Measurements from ENCODE around the gene IFNA1.
"Not testable (repeated sequence)": the region's sequence is repeated elsewhere in the genome, so short reads cannot be mapped to it uniquely, and the experiment has no call there.

The IFNA1 gene

GRCh38 chr9:21414220-21414940 lies 25.9 kb upstream of the IFNA1 start:
- no peaks in the 10 kb centered on the region for H3K4me1 ChIP-seq (ENCODE audit: control insufficient read depth, insufficient read depth, low read length)
- H3K9ac ChIP-seq (ENCODE audit: low read length): no peak overlapping the region
- H3K9me3 ChIP-seq (ENCODE audit: control insufficient read depth, low read length): no peaks in the 10 kb centered on the region
- peaks cover 4% of the 10 kb centered on the region for H3K27me3 ChIP-seq (ENCODE audit: control insufficient read depth, insufficient read depth, low read length)
- no peak overlapping the region for H3K4me3 ChIP-seq (ENCODE audit: low read length)
- no peaks in the 10 kb centered on the region for H3K36me3 ChIP-seq (ENCODE audit: control insufficient read depth, insufficient read depth, low read length)

DNA sequence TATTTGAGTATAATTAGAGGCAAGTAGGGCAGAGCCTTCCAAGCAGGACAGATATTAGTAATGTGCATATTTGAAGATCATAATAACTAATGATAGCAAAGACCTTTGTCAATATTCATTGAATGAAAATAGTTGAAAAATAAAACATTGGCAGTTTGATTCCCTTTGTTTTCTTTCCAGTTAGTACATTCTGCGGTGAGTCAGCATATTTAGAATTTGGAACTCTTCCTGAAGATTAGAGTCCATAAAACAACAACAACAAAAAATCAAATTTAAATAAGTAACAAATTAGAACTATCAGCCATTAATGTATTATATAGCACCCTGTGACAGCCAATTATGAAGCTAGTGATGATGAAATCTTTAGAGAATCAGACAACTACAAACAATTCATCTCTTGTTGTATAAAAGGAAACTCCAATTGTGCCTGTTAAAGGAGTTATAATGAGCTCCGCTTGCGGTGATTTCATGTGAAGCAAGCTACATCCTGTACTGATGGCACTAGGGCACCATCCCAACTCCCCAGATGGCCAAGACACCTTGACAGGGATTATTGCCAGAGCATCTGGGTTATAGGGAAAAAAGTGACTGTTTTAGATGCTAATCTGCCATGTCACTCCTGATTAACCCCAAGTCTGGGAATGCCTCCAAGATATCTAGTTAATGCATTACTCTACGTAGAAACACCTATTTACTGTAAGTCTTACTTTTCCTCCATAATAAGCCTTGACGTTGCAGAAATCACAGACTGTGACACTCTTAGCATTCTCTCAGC lies 24.6 kb upstream of the IFNA1 start:
- no peaks in the 10 kb centered on the region for H3K27me3 ChIP-seq (ENCODE audit: control insufficient read depth, insufficient read depth, low read length)

DNA sequence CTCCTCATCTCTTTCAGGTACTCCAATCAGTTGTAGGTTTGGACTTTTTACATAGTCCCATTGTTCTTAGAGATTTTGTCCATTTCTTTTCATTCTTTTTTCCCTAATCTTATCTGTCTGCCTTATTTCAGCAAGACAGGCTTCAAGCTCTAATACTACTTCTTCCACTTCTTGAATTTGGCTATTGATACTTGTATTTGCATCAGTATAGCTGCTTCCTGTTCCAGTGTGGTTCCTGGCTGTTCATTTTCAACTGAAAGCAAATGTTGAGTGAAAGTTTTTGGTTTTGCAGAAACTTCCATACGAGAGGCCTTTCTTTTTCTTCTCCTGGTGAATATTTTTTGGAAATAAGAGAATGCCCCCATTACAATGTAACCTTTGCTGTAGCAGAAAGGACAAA lies 12.0 kb upstream of the IFNA1 start:
- Histone ChIP-seq H3K36me3 (ENCODE audit: control insufficient read depth, insufficient read depth, low read length) (no peaks in the 10 kb centered on the region), H3K27me3 (ENCODE audit: control insufficient read depth, insufficient read depth, low read length) (no peaks in the 10 kb centered on the region), H3K4me3 (ENCODE audit: low read length) (no peak overlapping the region), H3K9me3 (ENCODE audit: control insufficient read depth, low read length) (no peaks in the 10 kb centered on the region), H3K9ac (ENCODE audit: low read length) (no peak overlapping the region), H3K4me1 (ENCODE audit: control insufficient read depth, insufficient read depth, low read length) (no peaks in the 10 kb centered on the region)

More for the DNA sequence above, 24.6 kb upstream of the IFNA1 start:
- Histone ChIP-seq H3K4me3 (ENCODE audit: low read length) (no peak overlapping the region), H3K4me1 (ENCODE audit: control insufficient read depth, insufficient read depth, low read length) (no peaks in the 10 kb centered on the region), H3K9me3 (ENCODE audit: control insufficient read depth, low read length) (no peaks in the 10 kb centered on the region), H3K9ac (ENCODE audit: low read length) (no peak overlapping the region), H3K36me3 (ENCODE audit: control insufficient read depth, insufficient read depth, low read length) (no peaks in the 10 kb centered on the region)

DNA sequence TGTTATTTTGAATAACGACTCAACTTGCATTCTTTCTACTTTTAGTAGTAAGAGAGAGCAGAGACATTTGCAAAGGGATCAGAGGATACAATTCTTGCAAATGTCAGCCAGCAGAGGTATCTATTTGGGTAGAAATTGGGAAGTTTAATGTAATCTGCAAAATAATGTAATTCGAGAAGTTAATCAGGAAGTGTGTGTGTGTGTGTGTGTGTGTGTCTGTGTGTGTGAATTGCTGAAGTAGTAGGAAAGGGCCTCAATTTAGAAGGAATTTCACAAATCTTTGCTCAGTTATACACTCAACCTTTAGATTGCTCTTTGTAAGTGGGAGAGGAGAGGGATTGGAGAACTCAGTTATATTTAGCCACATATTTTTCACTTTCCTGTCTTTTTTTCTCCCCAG lies 11.0 kb upstream of the IFNA1 start:
- H3K4me3 ChIP-seq (ENCODE audit: low read length): no peak overlapping the region
- H3K27me3 ChIP-seq (ENCODE audit: control insufficient read depth, insufficient read depth, low read length): no peaks in the 10 kb centered on the region
- no peaks in the 10 kb centered on the region for H3K9me3 ChIP-seq (ENCODE audit: control insufficient read depth, low read length)
- H3K36me3 ChIP-seq (ENCODE audit: control insufficient read depth, insufficient read depth, low read length): no peaks in the 10 kb centered on the region
- no peaks in the 10 kb centered on the region for H3K4me1 ChIP-seq (ENCODE audit: control insufficient read depth, insufficient read depth, low read length)
- no peak overlapping the region for H3K9ac ChIP-seq (ENCODE audit: low read length)

DNA sequence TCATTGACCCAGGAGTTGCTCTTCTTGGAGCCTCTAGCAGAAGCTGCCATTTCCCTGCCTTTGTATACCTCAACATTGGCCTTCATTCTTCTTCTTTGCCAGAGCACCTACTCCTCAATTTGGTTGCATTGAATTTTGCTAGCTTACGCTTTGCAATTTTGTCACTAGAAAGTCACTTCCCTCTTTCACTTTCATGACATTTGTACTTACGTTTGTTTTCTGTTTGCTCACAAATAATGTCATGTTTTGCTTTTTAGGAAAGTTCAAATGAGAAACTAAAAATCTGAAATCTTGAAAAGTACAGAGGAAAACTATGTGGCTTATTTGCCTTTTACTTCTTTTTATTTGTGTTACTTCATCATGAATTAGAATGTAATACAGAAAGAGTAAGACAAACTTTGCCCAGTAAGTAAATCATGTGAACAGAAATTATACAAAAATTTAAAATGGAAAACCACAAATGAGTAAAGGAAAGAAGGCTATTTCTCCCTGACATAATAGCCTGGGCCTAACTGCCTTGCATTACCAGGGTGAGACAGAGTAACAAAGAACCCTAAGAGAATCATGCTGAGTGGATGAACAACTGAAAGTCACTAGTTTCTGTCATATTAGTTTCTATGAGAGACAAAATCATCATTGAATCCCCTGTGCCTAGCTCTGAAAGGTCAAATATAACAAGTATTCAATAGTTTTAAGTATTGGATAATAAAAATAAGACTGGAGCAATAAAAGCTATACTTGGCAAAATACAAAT lies 7.4 kb upstream of the IFNA1 start:
- Histone ChIP-seq H3K9me3 (ENCODE audit: control insufficient read depth, low read length) (no peaks in the 10 kb centered on the region), H3K4me1 (ENCODE audit: control insufficient read depth, insufficient read depth, low read length) (no peaks in the 10 kb centered on the region), H3K9ac (ENCODE audit: low read length) (no peak overlapping the region), H3K36me3 (ENCODE audit: control insufficient read depth, insufficient read depth, low read length) (no peaks in the 10 kb centered on the region), H3K27me3 (ENCODE audit: control insufficient read depth, insufficient read depth, low read length) (peaks cover 3% of the 10 kb centered on the region), H3K4me3 (ENCODE audit: low read length) (no peak overlapping the region)

GRCh38 chr9:21434202-21435014 lies 5.8 kb upstream of the IFNA1 start:
- H3K36me3 ChIP-seq (ENCODE audit: control insufficient read depth, insufficient read depth, low read length): no peaks in the 10 kb centered on the region
- H3K9ac ChIP-seq (ENCODE audit: low read length): no peak overlapping the region
- no peak overlapping the region for H3K4me3 ChIP-seq (ENCODE audit: low read length)
- no peaks in the 10 kb centered on the region for H3K9me3 ChIP-seq (ENCODE audit: control insufficient read depth, low read length)
- no peaks in the 10 kb centered on the region for H3K4me1 ChIP-seq (ENCODE audit: control insufficient read depth, insufficient read depth, low read length)
- peaks cover 4% of the 10 kb centered on the region for H3K27me3 ChIP-seq (ENCODE audit: control insufficient read depth, insufficient read depth, low read length)

DNA sequence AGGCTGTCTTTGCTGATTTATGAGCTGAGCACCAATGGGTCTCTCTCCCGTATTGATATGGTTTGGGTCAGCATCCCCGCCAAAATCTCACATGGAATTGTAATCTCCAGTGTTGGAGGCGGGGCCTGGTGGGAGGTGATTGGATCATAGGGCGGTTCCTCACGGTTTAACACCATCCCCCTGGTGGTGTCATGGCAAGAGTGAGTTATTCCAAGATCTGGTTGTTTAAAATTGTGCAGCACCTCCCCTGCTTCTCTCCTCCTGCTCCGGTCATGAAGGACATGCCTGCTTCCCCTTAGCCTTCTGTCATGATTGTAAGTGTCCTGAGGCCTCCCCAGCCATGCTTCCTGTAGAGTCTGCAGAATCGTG lies 5.2 kb upstream of the IFNA1 start:
- not testable (repeated sequence) for H3K9ac ChIP-seq (ENCODE audit: low read length); H3K9me3 ChIP-seq (ENCODE audit: control insufficient read depth, low read length); H3K36me3 ChIP-seq (ENCODE audit: control insufficient read depth, insufficient read depth, low read length); H3K4me3 ChIP-seq (ENCODE audit: low read length); H3K4me1 ChIP-seq (ENCODE audit: control insufficient read depth, insufficient read depth, low read length); H3K27me3 ChIP-seq (ENCODE audit: control insufficient read depth, insufficient read depth, low read length)

GRCh38 chr9:21443849-21444625 lies 3.8 kb downstream of the IFNA1 start:
- Histone ChIP-seq H3K36me3 (ENCODE audit: control insufficient read depth, insufficient read depth, low read length) (no peaks in the 10 kb centered on the region), H3K9me3 (ENCODE audit: control insufficient read depth, low read length) (no peaks in the 10 kb centered on the region), H3K9ac (ENCODE audit: low read length) (no peak overlapping the region), H3K4me1 (ENCODE audit: control insufficient read depth, insufficient read depth, low read length) (no peaks in the 10 kb centered on the region), H3K27me3 (ENCODE audit: control insufficient read depth, insufficient read depth, low read length) (no peaks in the 10 kb centered on the region), H3K4me3 (ENCODE audit: low read length) (no peak overlapping the region)

DNA sequence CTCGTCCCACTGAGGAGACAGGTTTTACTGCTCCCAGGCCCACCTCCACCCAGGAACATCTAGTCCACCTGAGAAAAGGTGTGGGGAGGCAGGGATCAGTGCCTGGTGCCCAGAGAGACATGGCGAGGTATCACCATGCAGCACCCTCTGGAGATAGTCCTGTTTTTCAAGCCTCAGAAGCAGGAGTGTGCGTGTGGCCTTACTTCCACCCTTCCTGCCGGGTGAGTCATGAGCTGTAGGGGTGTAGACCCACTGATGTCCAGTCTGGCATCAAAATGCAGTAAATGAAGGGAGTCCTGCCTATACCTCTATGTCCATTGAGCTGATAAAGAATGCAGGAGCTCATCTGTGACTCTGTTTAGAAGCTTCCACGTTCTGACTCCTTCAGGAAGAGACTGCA lies 9.1 kb downstream of the IFNA1 start:
- not testable (repeated sequence) for H3K4me3 ChIP-seq (ENCODE audit: low read length); H3K36me3 ChIP-seq (ENCODE audit: control insufficient read depth, insufficient read depth, low read length); H3K4me1 ChIP-seq (ENCODE audit: control insufficient read depth, insufficient read depth, low read length)

GRCh38 chr9:21450733-21451394 lies 10.6 kb downstream of the IFNA1 start:
- Histone ChIP-seq H3K27me3 (ENCODE audit: control insufficient read depth, insufficient read depth, low read length) (no peaks in the 10 kb centered on the region), H3K36me3 (ENCODE audit: control insufficient read depth, insufficient read depth, low read length) (no peaks in the 10 kb centered on the region), H3K9ac (ENCODE audit: low read length) (no peak overlapping the region), H3K4me1 (ENCODE audit: control insufficient read depth, insufficient read depth, low read length) (peaks cover 8% of the 10 kb centered on the region), H3K9me3 (ENCODE audit: control insufficient read depth, low read length) (no peaks in the 10 kb centered on the region), H3K4me3 (ENCODE audit: low read length) (no peak overlapping the region)

More for the DNA sequence above, 9.1 kb downstream of the IFNA1 start:
- not testable (repeated sequence) for H3K27me3 ChIP-seq (ENCODE audit: control insufficient read depth, insufficient read depth, low read length); H3K9ac ChIP-seq (ENCODE audit: low read length); H3K9me3 ChIP-seq (ENCODE audit: control insufficient read depth, low read length)

GRCh38 chr9:21452681-21453080 lies 12.4 kb downstream of the IFNA1 start:
- H3K27me3 ChIP-seq (ENCODE audit: control insufficient read depth, insufficient read depth, low read length): no peaks in the 10 kb centered on the region
- H3K4me3 ChIP-seq (ENCODE audit: low read length): no peak overlapping the region
- no peaks in the 10 kb centered on the region for H3K9me3 ChIP-seq (ENCODE audit: control insufficient read depth, low read length)
- peaks cover 8% of the 10 kb centered on the region for H3K4me1 ChIP-seq (ENCODE audit: control insufficient read depth, insufficient read depth, low read length)
- no peaks in the 10 kb centered on the region for H3K36me3 ChIP-seq (ENCODE audit: control insufficient read depth, insufficient read depth, low read length)
- H3K9ac ChIP-seq (ENCODE audit: low read length): no peak overlapping the region
